ENCODE data around the gene MTUS2. TPM values are rescaled to one million over a fixed set of nuclear protein-coding genes. Genes with fewer than 3 reads are reported as not detected.
A peak's percentile ranks its signal among the peaks of the same experiment; 100 is the strongest.

MTUS2 gene
- total and polyA plus RNA-seq, 2 of the 8 experiments (the other 6 are each of a cell fraction or from before 2014, with no cell fraction given), result 0.18 to 0.80 TPM

DNA sequence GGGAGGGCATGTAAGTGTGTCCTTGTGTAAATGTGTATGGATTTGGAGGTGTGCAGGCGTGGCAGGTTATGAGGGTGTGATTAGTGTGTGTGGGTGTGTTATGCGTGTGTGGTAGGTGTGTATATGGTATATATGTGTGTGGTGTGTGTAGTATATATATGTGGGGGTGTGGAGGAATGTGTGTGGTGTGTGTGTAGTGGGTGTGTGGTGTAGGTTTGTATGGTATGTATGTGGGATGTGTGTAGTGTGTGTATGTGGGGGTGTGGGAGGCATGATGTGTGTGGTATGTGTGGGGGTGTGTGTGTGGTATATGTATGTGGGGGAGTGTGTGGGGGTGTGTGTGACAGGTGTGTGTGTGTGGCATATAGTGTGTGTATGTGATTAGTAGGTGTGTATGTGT, 671.1 kb downstream of the MTUS2 start:
- no peaks in the 10 kb centered on the region for H3K79me2 ChIP-seq (ENCODE audit: control insufficient read depth in 1 of 2, insufficient read depth in 2 of 2, low read length in 2 of 2)
- FAIRE-seq (no peak), DNase-seq (ENCODE audit: low read depth in 1 of 2, low spot score in 2 of 2) (no peak)
- no peak for TF ChIP-seq RBBP5 (IDR thresholded peaks at IDR 0.05; ENCODE audit: borderline replicate concordance, low read depth, low read length)
- no peak for TF ChIP-seq TCF12 (IDR thresholded peaks at IDR 0.05; ENCODE audit: low read depth, low read length)
- no peak for TF ChIP-seq POU5F1 (IDR thresholded peaks at IDR 0.05; ENCODE audit: low read depth, low read length)
- no peak for TF ChIP-seq TAF7 (optimal IDR thresholded peaks at IDR 0.05; ENCODE audit: borderline replicate concordance, low read depth, low read length)
- TF ChIP-seq POLR2AphosphoS5 (IDR thresholded peaks at IDR 0.05; ENCODE audit: low read depth, low read length), result no peak
- no peak for TF ChIP-seq ZNF274 (IDR thresholded peaks at IDR 0.05; ENCODE audit: borderline replicate concordance, extremely low read depth, low read length)
- TF ChIP-seq CBX8 (IDR thresholded peaks at IDR 0.05; ENCODE audit: borderline replicate concordance, low read depth, low read length), result no peak
- peak overlapping the region; percentile 36; the same call in 1 of the 2 replicates for H2BK5ac ChIP-seq (ENCODE audit: low read depth, low read length)
- peaks cover 16% of the 10 kb centered on the region for H3K23me2 ChIP-seq (ENCODE audit: low read depth, low read length)
- H3K4me2 ChIP-seq (ENCODE audit: insufficient read depth in 1 of 2, low read depth in 2 of 2, low read length in 2 of 2), result no peak overlapping the region
- H3K56ac ChIP-seq (replicated peaks; ENCODE audit: insufficient read length, low read depth, low read length), result peak overlapping the region; percentile 100
- no peak overlapping the region for H2BK20ac ChIP-seq (ENCODE audit: low read length)
- CTCF ChIA-PET (ENCODE audit: partially characterized antibody), result no interaction called here
- H3K27me3 ChIP-seq (replicated peaks in 1 of 4; ENCODE audit: control insufficient read depth in 3 of 4, extremely low read depth in 1 of 4, insufficient read depth in 3 of 4, low read length in 3 of 4), result peaks cover 0 to 2% (median 0%) of the 10 kb centered on the region in 4 experiments; a peak in 1 of 7 replicates
- POLR2A ChIA-PET (ENCODE audit: partially characterized antibody), result no interaction called here
- H3K18ac ChIP-seq (ENCODE audit: extremely low read depth, low read length), result no peak overlapping the region
- H3K4me1 ChIP-seq (replicated peaks in 1 of 4; ENCODE audit: control insufficient read depth in 3 of 4, insufficient read depth in 4 of 4, low read length in 3 of 4), result peaks cover 0 to 7% (median 3%) of the 10 kb centered on the region in 4 experiments
- H2BK12ac ChIP-seq (ENCODE audit: low read depth, low read length), result peak overlapping the region; percentile 81; the same call in 1 of the 2 replicates
- no peak overlapping the region for H3K27ac ChIP-seq (ENCODE audit: low read depth, low read length)
- H3K4me3 ChIP-seq (ENCODE audit: extremely low read depth in 1 of 4, insufficient read depth in 2 of 4, low read depth in 3 of 4, low read length in 4 of 4), result no peak overlapping the region
- no peak overlapping the region for H2BK120ac ChIP-seq (replicated peaks; ENCODE audit: low read depth, low read length)
- H4K5ac ChIP-seq (ENCODE audit: insufficient read length, low read depth, low read length), result no peak overlapping the region
- no peak overlapping the region for H4K8ac ChIP-seq (ENCODE audit: extremely low read depth, insufficient read depth, low read length)
- H3K14ac ChIP-seq (ENCODE audit: insufficient read length), result no peak overlapping the region
- H3K4ac ChIP-seq (replicated peaks; ENCODE audit: insufficient read length, low read depth, low read length), result no peak overlapping the region
- no peaks in the 10 kb centered on the region for H3K9me3 ChIP-seq (ENCODE audit: insufficient read depth in 2 of 2, low read depth in 1 of 2, low read length in 1 of 2)
- no peaks in the 10 kb centered on the region; the same call in 1 of the 2 replicates for H3K79me1 ChIP-seq (ENCODE audit: low read depth, low read length)
- no peak overlapping the region for H3K23ac ChIP-seq (ENCODE audit: insufficient read length)
- peaks cover 0 to 11% of the 10 kb centered on the region in 2 experiments for H4K20me1 ChIP-seq (replicated peaks in 1 of 2; ENCODE audit: control insufficient read depth in 1 of 2, insufficient read depth in 2 of 2, low read length in 2 of 2)
- no peak overlapping the region for H2BK15ac ChIP-seq (ENCODE audit: low read length)
- 58% methylated on average over 2 of the region's 2 CpGs; no CpG with 5 or more reads in 1 of the 2 experiments for WGBS, 2 experiments (ENCODE audit: extremely low coverage in 1 of 2, insufficient coverage in 1 of 2, insufficient read length in 1 of 2, insufficient replicate concordance in 2 of 2, low coverage in 1 of 2, low lambda C conversion rate in 2 of 2, missing lambda C conversion rate in 1 of 2)
- no peak overlapping the region for H3K9ac ChIP-seq (replicated peaks in 1 of 4; ENCODE audit: extremely low read depth in 1 of 4, low read depth in 3 of 4, low read length in 3 of 4)
- no peak overlapping the region for H2AFZ ChIP-seq (ENCODE audit: low read length)
- H3K36me3 ChIP-seq (ENCODE audit: control insufficient read depth in 2 of 4, insufficient read depth in 4 of 4, low read length in 3 of 4), result no peaks in the 10 kb centered on the region; a peak in 2 of 8 replicates
- H4K91ac ChIP-seq (replicated peaks; ENCODE audit: insufficient read length, low read length), result peak overlapping the region; percentile 94
- peak overlapping the region; percentile 54; the same call in 1 of the 2 replicates for H2AK5ac ChIP-seq (ENCODE audit: low read depth, low read length)
